ENCODE measurements around the gene TESK2. TPM values are rescaled to one million over a fixed set of nuclear protein-coding genes. Genes with fewer than 3 reads are reported as not detected.
"Not testable (repeated sequence)": the region's sequence is repeated elsewhere in the genome, so short reads cannot be mapped to it uniquely, and the experiment has no call there.

The TESK2 gene
- total RNA-seq, 6 experiments from 2014 or later: 2.7 to 5.5 (median 4.3) TPM

DNA sequence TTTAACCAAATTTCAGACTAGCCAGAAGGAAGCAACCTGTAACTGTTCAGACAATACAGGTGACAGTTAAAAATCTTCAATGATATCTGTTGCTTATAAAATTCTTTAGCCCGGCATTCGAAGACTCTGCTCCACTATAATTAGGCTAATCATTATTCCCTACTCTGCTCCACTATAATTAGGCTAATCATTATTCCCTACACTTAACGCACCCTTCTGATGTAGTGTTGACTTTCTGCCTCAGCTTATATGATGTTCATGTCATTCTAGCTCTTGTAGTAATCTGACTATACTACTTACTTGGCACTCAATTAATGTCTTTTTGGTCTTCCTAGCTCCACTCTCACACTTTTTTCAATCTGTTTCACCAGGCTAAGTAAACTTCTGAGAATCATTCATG is 13.3 kb downstream of the TESK2 start:
- ATAC-seq (no peak), DNase-seq (no peak)
- Histone ChIP-seq H3K4me3 (no peak overlapping the region), H3K27ac (no peak overlapping the region), H3K4me1 (no peaks in the 10 kb centered on the region), H3K27me3 (no peaks in the 10 kb centered on the region), H3K36me3 (no peaks in the 10 kb centered on the region), H3K9me3 (no peaks in the 10 kb centered on the region)
- TF ChIP-seq, protein P1, sequence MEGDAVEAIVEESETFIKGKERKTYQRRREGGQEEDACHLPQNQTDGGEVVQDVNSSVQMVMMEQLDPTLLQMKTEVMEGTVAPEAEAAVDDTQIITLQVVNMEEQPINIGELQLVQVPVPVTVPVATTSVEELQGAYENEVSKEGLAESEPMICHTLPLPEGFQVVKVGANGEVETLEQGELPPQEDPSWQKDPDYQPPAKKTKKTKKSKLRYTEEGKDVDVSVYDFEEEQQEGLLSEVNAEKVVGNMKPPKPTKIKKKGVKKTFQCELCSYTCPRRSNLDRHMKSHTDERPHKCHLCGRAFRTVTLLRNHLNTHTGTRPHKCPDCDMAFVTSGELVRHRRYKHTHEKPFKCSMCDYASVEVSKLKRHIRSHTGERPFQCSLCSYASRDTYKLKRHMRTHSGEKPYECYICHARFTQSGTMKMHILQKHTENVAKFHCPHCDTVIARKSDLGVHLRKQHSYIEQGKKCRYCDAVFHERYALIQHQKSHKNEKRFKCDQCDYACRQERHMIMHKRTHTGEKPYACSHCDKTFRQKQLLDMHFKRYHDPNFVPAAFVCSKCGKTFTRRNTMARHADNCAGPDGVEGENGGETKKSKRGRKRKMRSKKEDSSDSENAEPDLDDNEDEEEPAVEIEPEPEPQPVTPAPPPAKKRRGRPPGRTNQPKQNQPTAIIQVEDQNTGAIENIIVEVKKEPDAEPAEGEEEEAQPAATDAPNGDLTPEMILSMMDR (IDR thresholded peaks at IDR 0.05): no peak
- TF ChIP-seq POLR2A (IDR thresholded peaks at IDR 0.05): no peak
- WGBS (ENCODE audit: insufficient coverage, low coverage, low lambda C conversion rate, missing lambda C conversion rate): 97% methylated on average over 3 of the region's 3 CpGs
- intact Hi-C loops (cut with DNase I): no loop called here

DNA sequence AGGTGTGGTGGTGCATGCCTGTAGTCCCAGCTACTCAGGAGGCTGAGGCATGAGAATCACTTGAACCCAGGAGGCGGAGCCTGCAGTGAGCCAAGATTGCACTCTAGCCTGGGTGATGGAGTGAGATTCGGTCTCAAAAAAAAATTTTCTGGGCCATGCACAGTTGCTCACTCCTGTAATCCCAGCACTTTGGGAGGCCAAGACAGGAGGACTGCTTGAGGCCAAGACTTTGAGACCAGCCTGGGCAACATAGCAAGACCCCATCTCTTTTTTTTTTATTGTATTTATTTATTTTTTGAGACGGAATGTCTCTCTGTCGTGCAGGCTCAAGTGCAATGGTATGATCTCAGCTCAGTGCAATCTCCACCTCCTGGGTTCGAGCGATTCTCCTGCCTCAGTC is 16.8 kb downstream of the TESK2 start:
- H3K9me3 ChIP-seq; H3K4me1 ChIP-seq; intact Hi-C loops (cut with DNase I); ATAC-seq; H3K4me3 ChIP-seq; H3K27ac ChIP-seq; H3K36me3 ChIP-seq; DNase-seq; H3K27me3 ChIP-seq: not testable (repeated sequence)
- 84% methylated on average over 3 of the region's 6 CpGs for WGBS (ENCODE audit: insufficient coverage, low coverage, low lambda C conversion rate, missing lambda C conversion rate)

DNA sequence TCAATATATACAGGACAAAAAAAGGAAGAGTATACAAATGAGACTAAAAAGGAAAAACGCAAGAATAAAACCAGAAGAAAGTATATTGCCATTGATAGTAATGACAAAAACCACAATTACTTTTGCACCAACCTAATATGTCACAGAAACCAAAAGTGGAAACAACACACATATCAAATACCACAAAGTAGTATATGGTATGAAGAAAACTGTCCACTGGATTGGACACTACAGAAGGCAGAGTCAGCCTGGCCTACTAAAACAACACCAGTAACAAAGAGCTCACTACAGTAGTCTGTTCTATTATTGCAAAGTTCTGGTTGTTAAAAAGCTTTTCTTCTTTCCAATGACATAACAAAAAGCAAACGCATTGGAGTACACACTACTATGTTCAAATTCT is 17.7 kb downstream of the TESK2 start:
- DNase-seq (no peak), ATAC-seq (no peak)
- Histone ChIP-seq H3K36me3 (no peaks in the 10 kb centered on the region), H3K4me3 (no peak overlapping the region), H3K27me3 (no peaks in the 10 kb centered on the region), H3K9me3 (no peaks in the 10 kb centered on the region), H3K27ac (no peak overlapping the region), H3K4me1 (no peaks in the 10 kb centered on the region)
- intact Hi-C loops (cut with DNase I): no loop called here
- WGBS (ENCODE audit: insufficient coverage, low coverage, low lambda C conversion rate, missing lambda C conversion rate): 82% methylated on average over 2 of the region's 2 CpGs
- no peak for TF ChIP-seq POLR2A (IDR thresholded peaks at IDR 0.05)
- TF ChIP-seq, protein P1 (IDR thresholded peaks at IDR 0.05): no peak

DNA sequence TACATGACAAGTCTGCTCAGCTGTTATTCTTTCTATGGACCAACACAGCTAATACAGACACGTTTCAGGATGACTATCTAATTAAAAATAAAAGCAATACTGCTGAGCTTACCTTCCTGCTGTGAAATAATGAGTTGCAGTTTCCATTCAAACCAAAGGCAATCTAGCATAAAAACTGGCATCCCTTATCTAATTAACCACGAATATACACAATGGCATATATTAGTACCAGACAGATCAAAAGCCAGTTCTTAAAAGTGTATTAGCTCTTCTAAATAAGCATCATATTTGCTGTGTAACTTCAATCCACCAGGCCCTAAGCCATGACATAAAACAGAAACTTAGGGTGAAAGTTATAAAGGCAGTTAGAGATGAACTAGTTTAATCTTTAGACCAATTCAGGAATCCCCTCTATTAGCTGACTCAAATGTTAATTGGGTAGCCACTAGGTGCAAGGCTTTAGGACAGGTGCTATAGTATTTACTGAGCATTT is 20.6 kb downstream of the TESK2 start:
- WGBS (ENCODE audit: insufficient coverage, low coverage, low lambda C conversion rate, missing lambda C conversion rate): 63% methylated on average over 2 of the region's 2 CpGs
- TF ChIP-seq, protein P1 (IDR thresholded peaks at IDR 0.05): no peak
- no peak for TF ChIP-seq POLR2A (IDR thresholded peaks at IDR 0.05)
- Histone ChIP-seq H3K9me3 (no peaks in the 10 kb centered on the region), H3K4me1 (no peaks in the 10 kb centered on the region), H3K36me3 (no peaks in the 10 kb centered on the region), H3K4me3 (no peak overlapping the region), H3K27me3 (no peaks in the 10 kb centered on the region), H3K27ac (no peak overlapping the region)
- ATAC-seq (no peak), DNase-seq (no peak)
- intact Hi-C loops (cut with DNase I): no loop called here

DNA sequence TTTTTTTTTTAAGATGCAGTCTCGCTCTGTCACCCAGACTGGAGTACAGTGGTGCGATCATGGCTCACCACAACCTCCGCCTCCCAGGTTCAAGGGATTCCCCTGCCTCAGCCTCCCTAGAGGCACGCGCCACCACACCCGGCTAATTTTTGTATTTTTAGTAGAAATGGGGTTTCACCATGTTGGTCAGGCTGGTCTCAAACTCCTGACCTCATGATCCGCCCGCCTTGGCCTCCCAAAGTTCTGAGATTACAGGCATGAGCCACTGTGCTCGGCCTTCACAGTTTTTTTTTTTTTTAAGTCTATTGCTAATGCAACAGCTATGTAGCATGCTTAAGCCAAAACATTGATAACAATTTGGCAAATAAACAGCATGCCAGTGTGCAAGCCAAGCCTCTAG is 23.6 kb downstream of the TESK2 start:
- 95% methylated on average over 9 of the region's 9 CpGs for WGBS (ENCODE audit: insufficient coverage, low coverage, low lambda C conversion rate, missing lambda C conversion rate)
- DNase-seq; intact Hi-C loops (cut with DNase I); H3K4me3 ChIP-seq; H3K27ac ChIP-seq; H3K9me3 ChIP-seq; H3K27me3 ChIP-seq; H3K4me1 ChIP-seq; H3K36me3 ChIP-seq: not testable (repeated sequence)
- peak in 1 of 4 donors; percentile 80 for ATAC-seq

DNA sequence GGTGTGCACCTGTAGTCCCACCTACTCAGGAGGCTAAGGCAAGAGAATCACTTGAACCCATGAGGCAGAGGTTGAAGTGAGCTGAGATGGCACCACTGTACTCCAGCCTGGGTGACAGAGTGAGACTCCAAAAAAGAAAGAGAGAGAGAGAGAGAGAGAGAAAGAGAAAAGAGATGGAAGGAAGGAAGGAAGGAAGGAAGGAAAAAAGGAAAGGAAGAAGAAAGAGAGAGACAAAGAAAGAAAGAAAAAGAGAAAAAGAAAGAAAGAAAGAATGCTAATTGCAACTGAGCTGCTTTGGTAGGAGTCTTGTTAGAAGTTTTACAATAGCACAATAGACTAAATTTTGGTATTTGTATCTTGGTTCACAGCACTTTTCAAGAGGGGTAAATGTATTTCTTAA is 25.7 kb downstream of the TESK2 start:
- no peak for ATAC-seq
- intact Hi-C loops (cut with DNase I): no loop called here
- Histone ChIP-seq H3K9me3 (no peaks in the 10 kb centered on the region), H3K4me3 (no peak overlapping the region), H3K4me1 (no peaks in the 10 kb centered on the region), H3K36me3 (no peaks in the 10 kb centered on the region), H3K27me3 (no peaks in the 10 kb centered on the region), H3K27ac (no peak overlapping the region)
- no peak for DNase-seq
- TF ChIP-seq, protein P1 (IDR thresholded peaks at IDR 0.05): no peak
- no peak for TF ChIP-seq POLR2A (IDR thresholded peaks at IDR 0.05)

Data from right lobe of liver (tissue), 6 donors.